Testis (tissue), 2 donors: ENCODE data around the gene DCAF8L2.

Source experiments
- POLR2A ChIP-seq: fragments of 450-650 bp; IDR thresholded peaks from one replicate; pipeline ENCODE4 v1.6.1; 2017; ENCODE audit warnings: antibody characterized with exemption, mild to moderate bottlenecking, moderate library complexity
- TF ChIP-seq, protein P1 (sequence below), 3 experiments: fragments of 450-650 bp in 2 of 3; fragments of 200-600 bp in 1 of 3; sonication (generic) in 1 of 3; IDR thresholded peaks; one replicate each; pipeline ENCODE4 v1.5.1; 2016 to 2019; ENCODE audit warnings: antibody characterized with exemption in 3 of 3, mild to moderate bottlenecking in 2 of 3, moderate library complexity in 1 of 3

DNA sequence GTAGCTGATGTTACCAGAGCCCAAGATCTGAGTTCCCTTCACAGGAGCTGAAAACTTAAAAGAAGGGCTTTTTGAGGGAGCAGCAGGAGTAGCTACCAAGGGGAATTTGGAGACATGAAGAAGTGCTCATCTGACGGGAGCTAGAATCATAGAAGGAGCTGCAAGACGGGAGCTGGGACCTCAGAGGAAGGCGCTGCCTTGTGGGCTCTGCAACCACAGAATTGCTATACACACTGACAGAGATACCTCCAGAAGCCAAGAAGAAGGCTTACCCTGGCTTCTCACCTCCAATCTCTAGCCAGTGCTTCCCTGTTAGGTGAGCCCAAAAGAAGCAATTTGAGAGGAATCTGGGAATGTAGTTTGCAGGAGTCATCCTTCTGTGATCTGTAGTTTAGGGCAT lies 35.9 kb downstream of the DCAF8L2 start:
- TF ChIP-seq, protein P1, sequence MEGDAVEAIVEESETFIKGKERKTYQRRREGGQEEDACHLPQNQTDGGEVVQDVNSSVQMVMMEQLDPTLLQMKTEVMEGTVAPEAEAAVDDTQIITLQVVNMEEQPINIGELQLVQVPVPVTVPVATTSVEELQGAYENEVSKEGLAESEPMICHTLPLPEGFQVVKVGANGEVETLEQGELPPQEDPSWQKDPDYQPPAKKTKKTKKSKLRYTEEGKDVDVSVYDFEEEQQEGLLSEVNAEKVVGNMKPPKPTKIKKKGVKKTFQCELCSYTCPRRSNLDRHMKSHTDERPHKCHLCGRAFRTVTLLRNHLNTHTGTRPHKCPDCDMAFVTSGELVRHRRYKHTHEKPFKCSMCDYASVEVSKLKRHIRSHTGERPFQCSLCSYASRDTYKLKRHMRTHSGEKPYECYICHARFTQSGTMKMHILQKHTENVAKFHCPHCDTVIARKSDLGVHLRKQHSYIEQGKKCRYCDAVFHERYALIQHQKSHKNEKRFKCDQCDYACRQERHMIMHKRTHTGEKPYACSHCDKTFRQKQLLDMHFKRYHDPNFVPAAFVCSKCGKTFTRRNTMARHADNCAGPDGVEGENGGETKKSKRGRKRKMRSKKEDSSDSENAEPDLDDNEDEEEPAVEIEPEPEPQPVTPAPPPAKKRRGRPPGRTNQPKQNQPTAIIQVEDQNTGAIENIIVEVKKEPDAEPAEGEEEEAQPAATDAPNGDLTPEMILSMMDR (IDR thresholded peaks at IDR 0.05), result no peak
- no peak for TF ChIP-seq POLR2A
